SK-N-SH (cell line): ENCODE measurements around the gene FEZF2.

Experiments
- CHD2 ChIP-seq: fragments of 150-350 bp; IDR thresholded peaks from 2 replicates; pipeline ENCODE4 v1.6.1; 2018; ENCODE audit warnings: low read length; ENCODE audit not compliant: partially characterized antibody
- EP300 ChIP-seq, 2 experiments: IDR thresholded peaks; 2 replicates each; pipeline versions ENCODE4 v1.4.0 to v1.6.1; 2012; ENCODE audit warnings: borderline replicate concordance in 1 of 2, low read depth in 1 of 2, low read length in 1 of 2
- EZH2phosphoT487 ChIP-seq: fragments of 200-600 bp; sonication (generic); IDR thresholded peaks from 2 replicates; pipeline ENCODE4 v1.6.1; 2017; ENCODE audit warnings: low read depth, mixed run types, mild to moderate bottlenecking, antibody characterized with exemption, moderate library complexity, borderline replicate concordance
- FOXJ3 ChIP-seq: sonication (generic); formaldehyde crosslinking; IDR thresholded peaks from 2 replicates; pipeline ENCODE4 v1.5.1; 2020; ENCODE audit warnings: mild to moderate bottlenecking, missing genetic modification reagents
- GABPA ChIP-seq: IDR thresholded peaks from 2 replicates; pipeline ENCODE4 v1.4.0; 2012; ENCODE audit warnings: low read depth, mild to moderate bottlenecking
- NFIC ChIP-seq: IDR thresholded peaks from 2 replicates; pipeline ENCODE4 v1.4.0; 2012; ENCODE audit warnings: borderline replicate concordance
- REST ChIP-seq: IDR thresholded peaks from 2 replicates; pipeline ENCODE4 v1.6.1; 2012; ENCODE audit warnings: mild to moderate bottlenecking, low read depth, low read length, moderate library complexity
- SIN3A ChIP-seq: IDR thresholded peaks from 2 replicates; pipeline ENCODE4 v1.6.1; 2012; ENCODE audit warnings: low read depth, mild to moderate bottlenecking, low read length, moderate library complexity, borderline replicate concordance
- TAF1 ChIP-seq: IDR thresholded peaks from 2 replicates; pipeline ENCODE4 v1.6.1; 2012; ENCODE audit warnings: low read depth, mild to moderate bottlenecking, low read length, moderate library complexity, borderline replicate concordance
- USF2 ChIP-seq: fragments of 150-350 bp; IDR thresholded peaks from 2 replicates; pipeline ENCODE4 v1.6.1; 2017; ENCODE audit warnings: antibody characterized with exemption, low read length, low read depth, borderline replicate concordance
- TF ChIP-seq, protein P1 (sequence below): fragments of 200-600 bp; sonication (generic); IDR thresholded peaks from 2 replicates; pipeline ENCODE4 v1.6.1; 2017; ENCODE audit warnings: antibody characterized with exemption, mild to moderate bottlenecking, moderate library complexity

- no peak for TF ChIP-seq SIN3A
- TF ChIP-seq, protein P1, sequence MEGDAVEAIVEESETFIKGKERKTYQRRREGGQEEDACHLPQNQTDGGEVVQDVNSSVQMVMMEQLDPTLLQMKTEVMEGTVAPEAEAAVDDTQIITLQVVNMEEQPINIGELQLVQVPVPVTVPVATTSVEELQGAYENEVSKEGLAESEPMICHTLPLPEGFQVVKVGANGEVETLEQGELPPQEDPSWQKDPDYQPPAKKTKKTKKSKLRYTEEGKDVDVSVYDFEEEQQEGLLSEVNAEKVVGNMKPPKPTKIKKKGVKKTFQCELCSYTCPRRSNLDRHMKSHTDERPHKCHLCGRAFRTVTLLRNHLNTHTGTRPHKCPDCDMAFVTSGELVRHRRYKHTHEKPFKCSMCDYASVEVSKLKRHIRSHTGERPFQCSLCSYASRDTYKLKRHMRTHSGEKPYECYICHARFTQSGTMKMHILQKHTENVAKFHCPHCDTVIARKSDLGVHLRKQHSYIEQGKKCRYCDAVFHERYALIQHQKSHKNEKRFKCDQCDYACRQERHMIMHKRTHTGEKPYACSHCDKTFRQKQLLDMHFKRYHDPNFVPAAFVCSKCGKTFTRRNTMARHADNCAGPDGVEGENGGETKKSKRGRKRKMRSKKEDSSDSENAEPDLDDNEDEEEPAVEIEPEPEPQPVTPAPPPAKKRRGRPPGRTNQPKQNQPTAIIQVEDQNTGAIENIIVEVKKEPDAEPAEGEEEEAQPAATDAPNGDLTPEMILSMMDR, result no peak
- TF ChIP-seq TAF1, result no peak
- no peak for TF ChIP-seq GABPA
- TF ChIP-seq EZH2phosphoT487, result no peak
- no peak for TF ChIP-seq EP300 (IDR thresholded peaks at IDR 0.05; ENCODE audit: borderline replicate concordance in 1 of 2, low read depth in 1 of 2, low read length in 1 of 2)
- TF ChIP-seq CHD2, result no peak
- TF ChIP-seq NFIC, result no peak
- no peak for TF ChIP-seq FOXJ3 (CRISPR knock-in tag)
- no peak for TF ChIP-seq USF2
- TF ChIP-seq REST, result no peak
Observed at GRCh38 chr3:62378921-62379320, 5.6 kb upstream of the FEZF2 start.
